RWPE2 (cell line): Measurements from ENCODE around the gene GOLGB1.

Experiments used
- ATAC-seq: fragments of 200-7000 bp; cut with Tn5 transposase; 3 replicates; pipeline ENCODE4 v1.9.1; 2021; ENCODE audit warnings: low read depth
- DNase-seq: peaks from one replicate; pipeline ENCODE4 v3.0.0-alpha.2; 2020; ENCODE audit warnings: low spot score
- H3K27ac ChIP-seq: fragments of 450-650 bp; 2 replicates; pipeline ENCODE4 v1.5.1; 2017; ENCODE audit warnings: mild to moderate bottlenecking; ENCODE audit not compliant: poor library complexity, severe bottlenecking
- H3K27me3 ChIP-seq: fragments of 250-450 bp; sonication (Bioruptor Pico); 2 replicates; pipeline ENCODE4 v1.5.1; 2021; ENCODE audit warnings: mild to moderate bottlenecking, moderate library complexity; ENCODE audit not compliant: insufficient read depth, poor library complexity, severe bottlenecking
- H3K36me3 ChIP-seq: fragments of 250-450 bp; sonication (Bioruptor Pico); 2 replicates; pipeline ENCODE4 v1.5.1; 2020; ENCODE audit warnings: low read depth, mild to moderate bottlenecking, moderate library complexity
- H3K4me1 ChIP-seq: fragments of 250-450 bp; sonication (Bioruptor Pico); 2 replicates; pipeline ENCODE4 v1.5.1; 2021; ENCODE audit warnings: mild to moderate bottlenecking, moderate library complexity; ENCODE audit not compliant: insufficient read depth, poor library complexity, severe bottlenecking
- H3K4me3 ChIP-seq: fragments of 250-450 bp; sonication (Bioruptor Pico); 2 replicates; pipeline ENCODE4 v1.5.1; 2021; ENCODE audit warnings: mild to moderate bottlenecking, moderate library complexity; ENCODE audit not compliant: severe bottlenecking
- H3K9me3 ChIP-seq: fragments of 250-450 bp; sonication (Bioruptor Pico); 2 replicates; pipeline ENCODE4 v1.5.1; 2021; ENCODE audit warnings: mild to moderate bottlenecking, moderate library complexity; ENCODE audit not compliant: severe bottlenecking
- TF ChIP-seq, protein P1 (sequence below): fragments of 450-650 bp; IDR thresholded peaks from one replicate; pipeline ENCODE4 v1.5.1; 2017; ENCODE audit warnings: mild to moderate bottlenecking, moderate library complexity; ENCODE audit not compliant: poor library complexity, severe bottlenecking

Gene GOLGB1

DNA sequence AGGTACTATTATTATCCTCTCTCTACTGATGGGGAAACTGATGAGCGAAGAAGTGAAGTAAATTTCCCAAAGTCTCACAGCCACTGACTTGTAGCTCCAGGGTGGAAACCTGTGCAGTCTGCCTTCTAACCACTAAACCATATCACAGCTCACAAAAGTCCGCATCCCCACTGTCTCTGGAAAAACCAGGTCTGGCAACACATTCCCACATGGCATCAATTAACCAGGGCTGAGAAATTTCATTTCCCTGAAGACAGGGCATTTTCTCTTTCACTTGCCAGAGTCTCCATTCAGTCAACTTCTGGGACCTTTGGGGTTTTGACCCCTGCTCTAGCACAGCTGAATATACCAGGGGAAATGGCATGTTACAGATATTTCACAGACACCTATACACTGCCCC, 129.8 kb downstream of the GOLGB1 start:
- TF ChIP-seq, protein P1, sequence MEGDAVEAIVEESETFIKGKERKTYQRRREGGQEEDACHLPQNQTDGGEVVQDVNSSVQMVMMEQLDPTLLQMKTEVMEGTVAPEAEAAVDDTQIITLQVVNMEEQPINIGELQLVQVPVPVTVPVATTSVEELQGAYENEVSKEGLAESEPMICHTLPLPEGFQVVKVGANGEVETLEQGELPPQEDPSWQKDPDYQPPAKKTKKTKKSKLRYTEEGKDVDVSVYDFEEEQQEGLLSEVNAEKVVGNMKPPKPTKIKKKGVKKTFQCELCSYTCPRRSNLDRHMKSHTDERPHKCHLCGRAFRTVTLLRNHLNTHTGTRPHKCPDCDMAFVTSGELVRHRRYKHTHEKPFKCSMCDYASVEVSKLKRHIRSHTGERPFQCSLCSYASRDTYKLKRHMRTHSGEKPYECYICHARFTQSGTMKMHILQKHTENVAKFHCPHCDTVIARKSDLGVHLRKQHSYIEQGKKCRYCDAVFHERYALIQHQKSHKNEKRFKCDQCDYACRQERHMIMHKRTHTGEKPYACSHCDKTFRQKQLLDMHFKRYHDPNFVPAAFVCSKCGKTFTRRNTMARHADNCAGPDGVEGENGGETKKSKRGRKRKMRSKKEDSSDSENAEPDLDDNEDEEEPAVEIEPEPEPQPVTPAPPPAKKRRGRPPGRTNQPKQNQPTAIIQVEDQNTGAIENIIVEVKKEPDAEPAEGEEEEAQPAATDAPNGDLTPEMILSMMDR: no peak
- Histone ChIP-seq H3K4me1 (no peaks in the 10 kb centered on the region), H3K36me3 (no peaks in the 10 kb centered on the region), H3K4me3 (no peak overlapping the region), H3K27ac (no peak overlapping the region), H3K9me3 (no peaks in the 10 kb centered on the region), H3K27me3 (no peaks in the 10 kb centered on the region)
- no peak for DNase-seq
- ATAC-seq: no peak
